CD4-positive, CD25-positive, alpha-beta regulatory T cell (primary cell): ENCODE measurements around the gene SLC46A1. TPM values are rescaled to one million over a fixed set of nuclear protein-coding genes. Genes with fewer than 3 reads are reported as not detected.

Experiments used
- ATAC-seq, 2 donors: fragments of 150-1000 bp; cut with Tn5 transposase; one replicate each; pipeline ENCODE4 v1.10.0; 2021; ENCODE audit warnings: low read depth in 2 of 2, moderate number of reproducible peaks in 2 of 2, moderate library complexity in 1 of 2
- DNase-seq, 3 donors: peaks; one replicate each; pipeline versions ENCODE4 v3.0.0 to v3.0.0-alpha.2; 2012 to 2022; ENCODE audit warnings: mixed read lengths in 1 of 3
- H3K27ac ChIP-seq: one replicate; pipeline ENCODE4 v1.7.0; 2013; ENCODE audit warnings: mild to moderate bottlenecking, low read length; ENCODE audit not compliant: insufficient read depth, poor library complexity, severe bottlenecking
- H3K27me3 ChIP-seq: one replicate; pipeline ENCODE4 v1.7.0; 2013; ENCODE audit warnings: low read length; ENCODE audit not compliant: control insufficient read depth, insufficient read depth
- H3K36me3 ChIP-seq: one replicate; pipeline ENCODE4 v1.7.0; 2013; ENCODE audit warnings: mild to moderate bottlenecking, low read length, moderate library complexity; ENCODE audit not compliant: control insufficient read depth, insufficient read depth
- H3K4me1 ChIP-seq: 2 replicates; pipeline ENCODE4 v1.7.0; 2013; ENCODE audit warnings: mild to moderate bottlenecking, low read length; ENCODE audit not compliant: insufficient read depth, control insufficient read depth, poor library complexity, severe bottlenecking
- H3K4me3 ChIP-seq: one replicate; pipeline ENCODE4 v1.7.0; 2013; ENCODE audit warnings: low read depth, mild to moderate bottlenecking, low read length, moderate library complexity
- H3K9me3 ChIP-seq, 2 experiments: 1 replicate in 1 of 2; 2 replicates in 1 of 2; pipeline ENCODE4 v1.7.0; 2013; ENCODE audit warnings: low read length in 2 of 2, mild to moderate bottlenecking in 1 of 2, moderate library complexity in 1 of 2; ENCODE audit not compliant: control insufficient read depth in 2 of 2
- H3K27ac Mint-ChIP-seq, 3 donors: one replicate each; pipeline ENCODE4 v1.8.0; 2020 to 2022; ENCODE audit warnings: mild to moderate bottlenecking in 3 of 3, mixed read lengths in 3 of 3, moderate library complexity in 2 of 3
- H3K27me3 Mint-ChIP-seq: one replicate; pipeline ENCODE4 v1.8.0; 2022; ENCODE audit warnings: mild to moderate bottlenecking, mixed read lengths
- H3K36me3 Mint-ChIP-seq: one replicate; pipeline ENCODE4 v1.8.0; 2020; ENCODE audit warnings: mixed read lengths
- H3K4me1 Mint-ChIP-seq, 4 donors: one replicate each; pipeline ENCODE4 v1.8.0; 2020 to 2022; ENCODE audit warnings: mixed read lengths in 4 of 4, mild to moderate bottlenecking in 1 of 4
- H3K4me3 Mint-ChIP-seq, 4 donors: one replicate each; pipeline ENCODE4 v1.8.0; 2020 to 2022; ENCODE audit warnings: mild to moderate bottlenecking in 4 of 4, mixed read lengths in 4 of 4, moderate library complexity in 3 of 4
- H3K9me3 Mint-ChIP-seq, 7 donors: one replicate each; pipeline ENCODE4 v1.8.0; 2020 to 2022; ENCODE audit warnings: mixed read lengths in 7 of 7, mild to moderate bottlenecking in 3 of 7, moderate library complexity in 2 of 7
- polyA plus RNA-seq, 4 donors: library from polyadenylated mRNA; unstranded; fragments of 300-500 nt; fragmentation: Illumina TruSeq; gene quantifications; one replicate each; pipeline ENCODE4 v1.2.3, GENCODE V29; 2021
- total RNA-seq: library from RNA; stranded (reverse); gene quantifications from one replicate; pipeline ENCODE4 v1.2.3, GENCODE V29; 2022

SLC46A1 gene
- total and polyA plus RNA-seq, 5 donors from 2014 or later, result 0.49 to 2.8 (median 1.4) TPM; not detected in 1

DNA sequence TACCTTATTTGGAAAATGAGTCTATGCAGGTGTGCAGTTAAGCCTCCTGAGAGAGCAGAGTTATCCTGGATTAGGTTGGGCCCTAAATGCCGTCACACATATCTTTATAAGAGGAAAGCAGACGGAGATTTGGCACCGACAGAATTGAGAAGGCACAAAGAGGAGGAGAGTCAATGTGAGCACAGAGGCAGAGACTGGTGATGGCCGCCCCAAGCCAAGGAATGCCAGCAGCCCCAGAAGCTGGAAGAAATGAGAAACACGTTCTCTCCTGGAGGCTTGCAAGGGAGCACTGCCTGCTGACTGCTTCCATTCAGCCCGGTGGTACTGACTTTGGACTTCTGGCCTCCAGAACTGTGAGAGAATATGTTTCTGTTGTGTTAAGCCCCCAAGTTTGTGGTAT is 3.2 kb downstream of the SLC46A1 start:
- H3K4me1 ChIP-seq, result peaks cover 16% of the 10 kb centered on the region
- H3K27me3 ChIP-seq, result peaks cover 7% of the 10 kb centered on the region
- ATAC-seq, result no peak
- H3K27ac ChIP-seq, result no peak overlapping the region
- H3K36me3 ChIP-seq, result peaks cover 4% of the 10 kb centered on the region
- Mint-ChIP-seq H3K9me3 (no peaks in the 10 kb centered on the region), H3K4me3 (peak overlapping the region in 1 of 4 donors; percentile 7), H3K27ac (peak overlapping the region in 2 of 3 donors; percentile 1 to 25), H3K36me3 (no peaks in the 10 kb centered on the region), H3K27me3 (peaks cover 16% of the 10 kb centered on the region), H3K4me1 (peaks cover 0 to 15% (median 4%) of the 10 kb centered on the region in 4 donors)
- H3K4me3 ChIP-seq, result no peak overlapping the region
- H3K9me3 ChIP-seq, result no peaks in the 10 kb centered on the region
- DNase-seq, result no peak

DNA sequence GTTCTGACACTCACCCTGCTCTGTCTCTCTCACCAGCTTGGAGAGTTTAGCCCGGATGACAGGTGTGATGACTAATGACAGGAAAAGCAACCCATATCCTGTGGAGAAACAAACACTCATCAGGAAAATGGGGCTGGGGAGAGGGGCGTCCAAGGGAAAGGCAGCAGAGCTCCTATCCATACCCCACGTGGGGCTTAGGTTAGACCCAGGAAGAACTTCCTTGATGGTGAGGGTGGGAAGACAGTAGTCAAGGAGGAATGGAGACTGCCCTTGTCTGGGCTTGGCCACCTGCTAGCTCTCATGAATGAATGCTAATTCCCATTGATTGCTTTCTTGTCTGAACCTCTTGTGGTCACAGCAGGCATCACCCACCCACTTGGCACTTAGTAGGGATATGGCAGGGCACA is 3.8 kb downstream of the SLC46A1 start:
- Histone ChIP-seq H3K4me1 (peaks cover 16% of the 10 kb centered on the region), H3K9me3 (no peaks in the 10 kb centered on the region), H3K27ac (no peak overlapping the region), H3K4me3 (no peak overlapping the region), H3K27me3 (peaks cover 2% of the 10 kb centered on the region), H3K36me3 (peaks cover 5% of the 10 kb centered on the region)
- Mint-ChIP-seq H3K9me3 (no peaks in the 10 kb centered on the region), H3K27ac (peak overlapping the region; percentile 58 to 87 (median 76)), H3K27me3 (peaks cover 11% of the 10 kb centered on the region), H3K36me3 (no peaks in the 10 kb centered on the region), H3K4me1 (peaks cover 0 to 15% (median 4%) of the 10 kb centered on the region in 4 donors), H3K4me3 (no peak overlapping the region)
- DNase-seq (no peak), ATAC-seq (no peak)

DNA sequence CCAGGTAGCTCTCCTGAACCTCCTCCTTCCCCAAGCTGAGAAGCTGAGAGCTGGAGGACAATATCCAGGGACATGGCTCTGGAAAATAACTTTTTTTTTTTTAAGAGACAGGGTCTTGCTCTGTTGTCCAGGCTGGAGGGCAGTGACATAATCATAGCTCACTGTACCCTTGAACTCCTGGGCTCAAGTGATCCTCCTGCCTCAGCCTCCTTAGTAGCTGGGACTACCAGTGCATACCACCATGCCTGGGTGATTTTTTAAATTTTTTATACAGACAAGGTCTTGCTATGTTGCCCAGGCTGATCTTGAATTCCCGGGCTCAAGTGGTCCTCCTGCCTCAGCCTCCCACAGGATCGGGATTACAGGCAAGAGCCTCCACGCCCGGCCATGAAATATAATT is 6.2 kb downstream of the SLC46A1 start:
- H3K9me3 Mint-ChIP-seq, result no peaks in the 10 kb centered on the region
- ATAC-seq (no peak), DNase-seq (no peak)
- H3K27ac Mint-ChIP-seq, result no peak overlapping the region
- H3K27me3 ChIP-seq, result no peaks in the 10 kb centered on the region
- H3K4me1 ChIP-seq, result no peaks in the 10 kb centered on the region
- H3K27ac ChIP-seq, result no peak overlapping the region
- H3K36me3 Mint-ChIP-seq, result no peaks in the 10 kb centered on the region
- no peak overlapping the region for H3K4me3 ChIP-seq
- H3K4me3 Mint-ChIP-seq, result no peak overlapping the region
- H3K36me3 ChIP-seq, result peaks cover 21% of the 10 kb centered on the region
- H3K4me1 Mint-ChIP-seq, result peaks cover 0 to 6% (median 4%) of the 10 kb centered on the region in 4 donors
- no peaks in the 10 kb centered on the region for H3K9me3 ChIP-seq
- peaks cover 4% of the 10 kb centered on the region for H3K27me3 Mint-ChIP-seq

DNA sequence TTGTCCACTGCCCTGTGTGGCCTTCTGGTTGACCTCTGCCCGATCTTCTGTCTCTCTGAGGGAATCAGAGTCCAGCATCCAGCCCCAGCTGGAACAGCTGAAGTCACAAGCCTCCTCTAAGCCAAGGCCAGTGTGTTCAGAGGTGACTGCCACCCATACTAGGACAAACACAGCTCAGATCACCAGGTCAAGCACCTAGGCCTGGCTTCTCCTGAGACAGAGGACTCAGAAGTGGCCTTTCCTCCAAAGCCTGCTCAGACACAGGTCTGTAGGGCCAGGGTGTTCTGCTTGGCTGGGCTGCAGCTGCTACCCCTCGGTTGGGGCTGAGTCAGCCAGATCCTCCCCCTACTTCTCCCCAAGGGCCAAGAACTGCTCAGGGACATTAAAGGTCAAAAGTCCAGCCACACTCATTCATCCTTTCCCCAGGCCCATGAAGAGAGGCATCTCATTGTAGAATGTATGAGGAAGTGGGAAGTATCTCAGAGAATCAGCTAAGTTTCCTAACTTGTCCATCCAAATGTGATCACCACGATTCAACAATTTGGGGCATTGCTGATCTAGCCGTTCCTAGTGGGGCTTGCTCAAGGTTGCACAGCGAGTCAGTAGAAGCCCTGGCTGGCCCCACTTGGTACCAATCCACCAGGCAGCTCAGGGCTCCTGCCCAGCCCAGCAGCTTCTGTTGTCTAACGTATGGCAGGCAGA is 7.6 kb downstream of the SLC46A1 start:
- Mint-ChIP-seq H3K4me1 (peaks cover 0 to 2% (median 0%) of the 10 kb centered on the region in 4 donors), H3K9me3 (no peaks in the 10 kb centered on the region), H3K4me3 (no peak overlapping the region), H3K36me3 (peaks cover 9% of the 10 kb centered on the region), H3K27ac (peak overlapping the region in 1 of 3 donors; percentile 79), H3K27me3 (no peaks in the 10 kb centered on the region)
- Histone ChIP-seq H3K9me3 (no peaks in the 10 kb centered on the region), H3K27me3 (no peaks in the 10 kb centered on the region), H3K4me1 (no peaks in the 10 kb centered on the region), H3K27ac (no peak overlapping the region), H3K4me3 (no peak overlapping the region), H3K36me3 (peaks cover 30% of the 10 kb centered on the region)
- no peak for ATAC-seq
- no peak for DNase-seq

DNA sequence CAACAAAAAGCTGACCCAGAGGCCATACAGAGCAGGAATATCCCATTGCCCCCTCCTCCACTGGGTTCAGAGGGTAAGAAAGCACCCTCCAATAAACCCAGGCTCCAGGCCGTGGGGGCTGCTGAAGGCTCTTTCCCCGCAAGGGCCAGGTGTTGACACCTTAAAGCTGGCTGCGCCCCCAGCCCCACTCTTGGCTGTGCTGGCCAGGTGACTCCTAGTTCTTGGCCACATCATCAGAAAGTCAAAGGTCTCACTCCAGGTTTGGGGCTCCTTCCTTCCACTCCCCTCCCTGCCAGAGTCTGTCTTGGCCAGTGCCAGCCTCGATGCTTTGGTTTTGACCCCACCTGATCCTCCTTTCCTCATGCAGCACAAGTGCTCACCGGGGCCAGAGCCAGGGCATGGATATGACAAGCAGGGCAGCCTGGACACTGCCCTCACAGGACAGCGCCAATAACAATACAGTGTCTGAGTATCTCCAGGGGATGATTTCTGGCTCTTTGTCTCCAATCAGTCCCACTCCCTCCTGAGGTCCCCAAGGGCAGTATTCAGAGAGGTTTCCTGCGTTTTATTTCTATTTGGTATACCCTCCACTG is 8.2 kb downstream of the SLC46A1 start:
- no peak for DNase-seq
- peak overlapping the region in 1 of 3 donors; percentile 26 for H3K27ac Mint-ChIP-seq
- no peaks in the 10 kb centered on the region for H3K27me3 Mint-ChIP-seq
- no peaks in the 10 kb centered on the region for H3K9me3 Mint-ChIP-seq
- Histone ChIP-seq H3K27me3 (no peaks in the 10 kb centered on the region), H3K4me1 (no peaks in the 10 kb centered on the region), H3K27ac (no peak overlapping the region), H3K36me3 (peaks cover 34% of the 10 kb centered on the region), H3K4me3 (no peak overlapping the region), H3K9me3 (no peaks in the 10 kb centered on the region)
- no peak for ATAC-seq
- peaks cover 0 to 2% (median 0%) of the 10 kb centered on the region in 4 donors for H3K4me1 Mint-ChIP-seq
- peak overlapping the region in 1 of 4 donors; percentile 38 for H3K4me3 Mint-ChIP-seq
- peaks cover 9% of the 10 kb centered on the region for H3K36me3 Mint-ChIP-seq

DNA sequence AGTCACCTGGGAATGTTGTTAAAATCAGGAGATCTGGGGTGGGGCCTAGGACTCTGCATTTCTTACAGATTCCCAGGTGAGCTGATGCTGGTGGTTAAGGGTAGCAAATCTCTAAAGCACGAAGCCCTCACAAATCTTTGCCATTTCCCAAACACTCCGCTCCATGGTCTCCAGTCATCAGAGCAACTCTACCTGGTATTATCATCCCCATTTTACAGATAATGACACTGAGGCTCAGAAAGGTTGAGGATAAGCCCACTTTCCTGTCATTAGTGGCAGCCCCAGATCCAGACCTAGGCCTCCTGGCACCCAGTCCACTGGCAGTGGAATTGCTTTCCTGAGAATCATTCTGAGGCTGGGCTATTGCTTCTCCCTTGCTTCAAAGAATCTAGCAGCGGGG is 8.7 kb downstream of the SLC46A1 start:
- Mint-ChIP-seq H3K4me3 (peak overlapping the region in 1 of 4 donors; percentile 38), H3K4me1 (peaks cover 0 to 2% (median 0%) of the 10 kb centered on the region in 4 donors), H3K36me3 (peaks cover 9% of the 10 kb centered on the region), H3K9me3 (no peaks in the 10 kb centered on the region), H3K27me3 (no peaks in the 10 kb centered on the region), H3K27ac (no peak overlapping the region)
- Histone ChIP-seq H3K9me3 (no peaks in the 10 kb centered on the region), H3K4me3 (no peak overlapping the region), H3K36me3 (peaks cover 34% of the 10 kb centered on the region), H3K27me3 (no peaks in the 10 kb centered on the region), H3K27ac (no peak overlapping the region), H3K4me1 (no peaks in the 10 kb centered on the region)
- no peak for DNase-seq
- no peak for ATAC-seq

DNA sequence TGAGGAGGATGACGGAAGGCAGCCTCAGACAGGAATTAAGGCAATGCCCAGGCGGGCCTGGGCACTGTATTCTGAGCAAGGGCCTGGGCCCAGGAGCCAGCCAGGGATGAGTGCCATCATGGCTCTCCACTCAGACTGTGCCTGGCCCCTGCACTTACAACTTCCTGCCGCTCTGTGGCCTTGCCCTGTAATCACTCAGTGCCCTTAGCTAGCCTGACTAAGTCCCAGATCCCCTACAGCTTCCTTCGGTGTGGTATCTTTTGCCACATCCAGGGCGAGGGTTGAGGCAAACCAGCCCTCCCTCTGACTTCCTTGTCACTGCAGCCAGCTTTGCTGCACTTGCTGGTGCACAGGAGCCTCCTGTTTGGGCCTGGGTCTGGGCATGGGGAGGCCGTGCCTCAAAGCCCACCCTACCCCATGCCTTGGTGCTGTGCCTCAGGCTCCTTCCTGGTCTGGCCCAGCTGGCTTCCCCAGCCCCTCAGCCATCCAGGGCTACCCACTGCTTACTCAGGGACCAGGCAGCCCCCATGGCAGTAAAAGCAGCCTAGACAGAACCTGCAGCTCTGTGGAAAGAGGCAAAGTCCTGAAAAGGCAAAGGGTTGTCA is 9.3 kb downstream of the SLC46A1 start:
- peaks cover 36% of the 10 kb centered on the region for H3K36me3 ChIP-seq
- no peaks in the 10 kb centered on the region for H3K4me1 ChIP-seq
- no peaks in the 10 kb centered on the region for H3K27me3 Mint-ChIP-seq
- ATAC-seq (no peak), DNase-seq (no peak)
- H3K27ac ChIP-seq, result no peak overlapping the region
- no peaks in the 10 kb centered on the region for H3K9me3 Mint-ChIP-seq
- no peaks in the 10 kb centered on the region for H3K27me3 ChIP-seq
- H3K9me3 ChIP-seq, result no peaks in the 10 kb centered on the region
- H3K4me1 Mint-ChIP-seq, result peaks cover 0 to 2% (median 0%) of the 10 kb centered on the region in 4 donors
- peaks cover 9% of the 10 kb centered on the region for H3K36me3 Mint-ChIP-seq
- H3K27ac Mint-ChIP-seq, result no peak overlapping the region
- H3K4me3 ChIP-seq, result no peak overlapping the region
- H3K4me3 Mint-ChIP-seq, result no peak overlapping the region
